A549 (cell line): ENCODE data around the gene ZNF280A. TPM values are rescaled to one million over a fixed set of nuclear protein-coding genes. Genes with fewer than 3 reads are reported as not detected.
A peak's percentile ranks its signal among the peaks of the same experiment; 100 is the strongest.

Source experiments
- ATAC-seq, 2 experiments: fragments of 200-7000 bp in 1 of 2; fragments of >200 bp in 1 of 2; cut with Nextera tagmentation in 1 of 2; cut with Tn5 transposase in 1 of 2; 3 replicates each; pipeline versions ENCODE4 v1.8.0 to v1.9.1; 2018 to 2020; ENCODE audit warnings: mild to moderate bottlenecking in 1 of 2, moderate library complexity in 1 of 2
- CTCF ChIA-PET: fragments of 300-600 bp; sonication (Branson Sonifier 250); formaldehyde crosslinking; extraction: SDS; loops from one replicate; lab custom pipeline; 2021; ENCODE audit warnings: antibody characterized with exemption, inconsistent platforms; lab: Yijun Ruan, JAX
- POLR2A ChIA-PET: fragments of 350-600 bp; formaldehyde crosslinking; extraction: SDS; loops from one replicate; lab custom pipeline; 2021; ENCODE audit warnings: antibody characterized with exemption, inconsistent platforms; lab: Yijun Ruan, JAX
- DNase-seq, 2 experiments: peaks; one replicate each; pipeline versions ENCODE4 v3.0.0 to v3.0.0-alpha.2; 2011 to 2016; ENCODE audit warnings: low read depth in 1 of 2, low spot score in 1 of 2
- FAIRE-seq: peaks from 2 replicates; lab custom pipeline; 2011; peaks lifted over from hg19 to GRCh38; lab: Jason Lieb, UNC
- H3K27ac ChIP-seq, 2 experiments: fragments of >200 bp; sonication (Bioruptor Twin); formaldehyde crosslinking; 3 replicates each; pipeline ENCODE4 v1.5.1; 2016 to 2017
- H3K4me1 ChIP-seq: fragments of >200 bp; sonication (Bioruptor Twin); formaldehyde crosslinking; 3 replicates; pipeline ENCODE4 v1.6.1; 2016
- H3K4me2 ChIP-seq: fragments of >200 bp; sonication (Bioruptor Twin); formaldehyde crosslinking; 3 replicates; pipeline ENCODE4 v1.6.1; 2016
- H3K4me3 ChIP-seq: fragments of >200 bp; sonication (Bioruptor Twin); formaldehyde crosslinking; 3 replicates; pipeline ENCODE4 v1.5.1; 2016
- H3K9me3 ChIP-seq: fragments of >200 bp; sonication (Bioruptor Twin); formaldehyde crosslinking; 3 replicates; pipeline ENCODE4 v1.6.1; 2016
- BCL3 ChIP-seq: fragments of >200 bp; sonication (Bioruptor Twin); formaldehyde crosslinking; IDR thresholded peaks from 3 replicates; pipeline ENCODE4 v1.6.1; 2016
- CTCF ChIP-seq: fragments of >200 bp; sonication (Bioruptor Twin); formaldehyde crosslinking; IDR thresholded peaks from 3 replicates; pipeline ENCODE4 v1.5.1; 2016
- ELK1 ChIP-seq: fragments of 150-350 bp; IDR thresholded peaks from 2 replicates; pipeline ENCODE4 v1.6.1; 2014; ENCODE audit warnings: low read depth, mild to moderate bottlenecking, low read length
- FOSL2 ChIP-seq, 2 experiments: fragments of 450-650 bp in 1 of 2; fragments of >200 bp in 1 of 2; sonication (Bioruptor Twin) in 1 of 2; formaldehyde crosslinking; IDR thresholded peaks; 2 replicates each; pipeline versions ENCODE4 v1.5.0 to v1.6.1; 2016 to 2020; ENCODE audit warnings: mild to moderate bottlenecking in 1 of 2, moderate library complexity in 1 of 2
- GATA3 ChIP-seq: IDR thresholded peaks from 2 replicates; pipeline ENCODE4 v1.6.1; 2012; ENCODE audit warnings: borderline replicate concordance
- HMGXB4 ChIP-seq: fragments of 250-450 bp; sonication (Bioruptor Pico); IDR thresholded peaks from 2 replicates; pipeline ENCODE4 v1.5.0; 2021; ENCODE audit warnings: mild to moderate bottlenecking, moderate library complexity, borderline replicate concordance
- HOXB13 ChIP-seq: fragments of 250-450 bp; sonication (Bioruptor Pico); IDR thresholded peaks from 2 replicates; pipeline ENCODE4 v1.5.0; 2020; ENCODE audit warnings: low read depth, mild to moderate bottlenecking, moderate library complexity
- HOXB5 ChIP-seq: fragments of 250-450 bp; sonication (Bioruptor Pico); IDR thresholded peaks from 2 replicates; pipeline ENCODE4 v1.5.0; 2020; ENCODE audit warnings: mild to moderate bottlenecking, moderate library complexity
- JUN ChIP-seq, 2 experiments: fragments of >200 bp; sonication (Bioruptor Twin); formaldehyde crosslinking; IDR thresholded peaks; 2 replicates in 1 of 2; 3 replicates in 1 of 2; pipeline ENCODE4 v1.6.1; 2016 to 2017
- KDM5A ChIP-seq: fragments of 200-600 bp; sonication (generic); IDR thresholded peaks from 2 replicates; pipeline ENCODE4 v1.6.1; 2016; ENCODE audit warnings: antibody characterized with exemption, mild to moderate bottlenecking
- MAX ChIP-seq: IDR thresholded peaks from 2 replicates; pipeline ENCODE4 v1.6.1; 2012
- MAZ ChIP-seq: fragments of 150-350 bp; IDR thresholded peaks from 2 replicates; pipeline ENCODE4 v1.6.1; 2014; ENCODE audit warnings: antibody characterized with exemption, low read depth, low read length, borderline replicate concordance
- NPAS2 ChIP-seq: fragments of 250-450 bp; sonication (Bioruptor Pico); IDR thresholded peaks from 2 replicates; pipeline ENCODE4 v1.8.0; 2022; ENCODE audit warnings: mild to moderate bottlenecking, moderate library complexity, borderline replicate concordance
- RAD21 ChIP-seq, 2 experiments: fragments of >200 bp in 1 of 2; sonication (Bioruptor Twin) in 1 of 2; formaldehyde crosslinking in 1 of 2; IDR thresholded peaks in 1 of 2; conservative IDR thresholded peaks in 1 of 2; 2 replicates in 1 of 2; 3 replicates in 1 of 2; pipeline ENCODE4 v1.6.1; 2012 to 2018; ENCODE audit warnings: inconsistent platforms in 1 of 2
- RNF2 ChIP-seq: fragments of 200-600 bp; sonication (generic); IDR thresholded peaks from 2 replicates; pipeline ENCODE4 v1.6.1; 2016; ENCODE audit warnings: low read depth, mild to moderate bottlenecking, antibody characterized with exemption, moderate library complexity, borderline replicate concordance
- SMC3 ChIP-seq: fragments of >200 bp; sonication (Bioruptor Twin); formaldehyde crosslinking; IDR thresholded peaks from 3 replicates; pipeline ENCODE4 v1.6.1; 2018; ENCODE audit warnings: inconsistent platforms
- TFCP2L1 ChIP-seq: fragments of 250-450 bp; sonication (Bioruptor Pico); IDR thresholded peaks from 2 replicates; pipeline ENCODE4 v1.5.0; 2021; ENCODE audit warnings: mild to moderate bottlenecking
- ZFP36 ChIP-seq: fragments of 450-650 bp; IDR thresholded peaks from 2 replicates; pipeline ENCODE4 v1.6.1; 2014; ENCODE audit warnings: borderline replicate concordance; ENCODE audit not compliant: partially characterized antibody
- ZNF302 ChIP-seq: fragments of 250-450 bp; sonication (Bioruptor Pico); IDR thresholded peaks from 2 replicates; pipeline ENCODE4 v1.9.0; 2021; ENCODE audit warnings: inconsistent platforms, mild to moderate bottlenecking, moderate library complexity
- ZSCAN20 ChIP-seq: fragments of 250-450 bp; sonication (Bioruptor Pico); IDR thresholded peaks from 2 replicates; pipeline ENCODE4 v1.8.0; 2022; ENCODE audit warnings: mild to moderate bottlenecking, moderate library complexity
- WGBS: methylation state at CpG from one replicate; pipeline ENCODE4 v1.1.6; 2017; ENCODE audit errors: missing lambda C conversion rate; 5-methylcytosine and 5-hydroxymethylcytosine counted together
- polyA plus RNA-seq, 4 experiments: library from polyadenylated mRNA; depleted of rRNA in 3 of 4; stranded (reverse); fragments of >200 nt; fragmentation: RNase III in 1 of 4; extraction: RNeasy Plus Mini Kit Qiagen cat#74134 plus additional on column Dnase treatment in 1 of 4; gene quantifications; 2 replicates in 3 of 4; 3 replicates in 1 of 4; pipeline ENCODE4 v1.2.3, GENCODE V29; 2011 to 2017

Gene ZNF280A
- polyA plus RNA-seq, 2 of the 4 experiments (the other 2 are of a cell fraction): 2.0 to 3.0 TPM

- CTCF ChIA-PET: interaction anchor here (1.0 to 3.5 kb wide), 2 partner anchors 12 to 14 kb away, joined by 4 to 14 read pairs; partner anchors contain the start of gene PRAME
- no peak for DNase-seq
- 58% methylated on average over 3 of the region's 3 CpGs for WGBS
- Histone ChIP-seq H3K4me2 (no peak overlapping the region), H3K4me1 (no peaks in the 10 kb centered on the region), H3K4me3 (no peak overlapping the region), H3K27ac (no peak overlapping the region), H3K9me3 (no peaks in the 10 kb centered on the region)
- ATAC-seq: no peak
- POLR2A ChIA-PET: no interaction called here
- FAIRE-seq: no peak
- TF ChIP-seq ZNF302 (CRISPR knock-in tag): no peak
- no peak for TF ChIP-seq RAD21 (conservative IDR thresholded peaks at IDR 0.05 in 1 of 2, IDR thresholded peaks at IDR 0.05 in 1 of 2)
- no peak for TF ChIP-seq HOXB13 (CRISPR knock-in tag)
- no peak for TF ChIP-seq HOXB5 (CRISPR knock-in tag)
- no peak for TF ChIP-seq MAX
- no peak for TF ChIP-seq SMC3
- no peak for TF ChIP-seq ZSCAN20
- no peak for TF ChIP-seq FOSL2 (IDR thresholded peaks at IDR 0.05)
- TF ChIP-seq FOSL2 (CRISPR knock-in tag; IDR thresholded peaks at IDR 0.05): no peak
- TF ChIP-seq RNF2: no peak
- no peak for TF ChIP-seq NPAS2 (CRISPR knock-in tag)
- no peak for TF ChIP-seq MAZ
- no peak for TF ChIP-seq GATA3
- TF ChIP-seq TFCP2L1 (CRISPR knock-in tag): no peak
- no peak for TF ChIP-seq KDM5A
- no peak for TF ChIP-seq HMGXB4 (CRISPR knock-in tag)
- no peak for TF ChIP-seq ZFP36
- TF ChIP-seq CTCF: no peak
- no peak for TF ChIP-seq ELK1
- no peak for TF ChIP-seq BCL3
Observed at GRCh38 chr22:22547226-22547625, 27.2 kb upstream of the ZNF280A start.

GRCh38 chr22:22546490-22546889, 26.4 kb upstream of the ZNF280A start:
- CTCF ChIA-PET: interaction anchor here (3.5 kb wide), 1 partner anchor 13 kb away, joined by 14 read pairs; the partner anchor contains the start of gene PRAME
- ATAC-seq (peak; percentile 19 to 28; a peak in 2 of 6 replicates), DNase-seq (no peak), FAIRE-seq (no peak)
- Histone ChIP-seq H3K4me1 (no peaks in the 10 kb centered on the region), H3K4me2 (no peak overlapping the region), H3K9me3 (no peaks in the 10 kb centered on the region), H3K27ac (no peak overlapping the region), H3K4me3 (no peak overlapping the region)
- POLR2A ChIA-PET: interaction anchor here (1.2 kb wide), 1 partner anchor 27 kb away, joined by 3 read pairs; the partner anchor contains the start of gene ZNF280A
- TF ChIP-seq JUN (IDR thresholded peaks at IDR 0.05): no peak
- WGBS: 84% methylated on average over 5 of the region's 5 CpGs
